ENCODE data around the gene EEF1AKMT1.

DNA sequence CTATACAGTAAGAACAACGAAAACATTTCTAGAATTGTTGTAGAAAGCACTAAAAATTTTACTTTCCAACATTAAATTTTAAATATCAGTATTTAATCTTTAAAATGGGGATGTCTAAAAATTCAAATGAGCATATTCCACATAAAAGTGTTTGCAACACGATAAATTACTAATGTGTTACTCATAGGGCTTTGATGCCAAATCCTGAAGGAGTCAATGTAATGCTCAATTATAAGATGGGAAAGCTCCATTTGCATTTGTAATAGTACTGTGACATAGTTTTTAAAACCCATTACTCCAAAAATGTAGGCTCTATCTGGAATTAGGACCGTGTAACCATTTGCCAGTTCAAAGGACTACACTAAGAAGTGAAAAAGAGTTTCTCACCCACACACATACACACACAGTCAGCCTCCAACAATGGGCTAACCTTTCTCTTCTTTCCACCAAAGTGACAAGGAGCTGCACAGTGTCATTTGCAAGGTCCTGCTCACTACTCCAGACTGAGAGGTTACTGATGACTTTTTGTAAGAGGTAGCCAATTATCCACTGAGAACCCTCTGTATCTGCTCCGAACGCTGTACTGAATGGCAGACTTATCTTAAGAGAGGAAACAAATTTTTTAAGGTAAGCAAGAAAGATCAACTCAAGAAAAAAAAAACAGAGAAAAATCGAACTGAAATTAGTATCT is 26.1 kb upstream of the EEF1AKMT1 start:
- TF ChIP-seq ZFP3 (CRISPR knock-in tag; IDR thresholded peaks at IDR 0.05) (no peak), ISL1 (CRISPR knock-in tag; IDR thresholded peaks at IDR 0.05) (no peak), SNAI2 (CRISPR knock-in tag; IDR thresholded peaks at IDR 0.05) (no peak), RARB (CRISPR knock-in tag; IDR thresholded peaks at IDR 0.05) (no peak), ZNF565 (CRISPR knock-in tag; conservative IDR thresholded peaks at IDR 0.05; ENCODE audit: low read depth) (no peak), ZFP30 (CRISPR knock-in tag; IDR thresholded peaks at IDR 0.05) (no peak), TOX (CRISPR knock-in tag; IDR thresholded peaks at IDR 0.05; ENCODE audit: borderline replicate concordance) (no peak), ZC3H10 (CRISPR knock-in tag; IDR thresholded peaks at IDR 0.05) (no peak)
- TF ChIP-seq, protein P1, sequence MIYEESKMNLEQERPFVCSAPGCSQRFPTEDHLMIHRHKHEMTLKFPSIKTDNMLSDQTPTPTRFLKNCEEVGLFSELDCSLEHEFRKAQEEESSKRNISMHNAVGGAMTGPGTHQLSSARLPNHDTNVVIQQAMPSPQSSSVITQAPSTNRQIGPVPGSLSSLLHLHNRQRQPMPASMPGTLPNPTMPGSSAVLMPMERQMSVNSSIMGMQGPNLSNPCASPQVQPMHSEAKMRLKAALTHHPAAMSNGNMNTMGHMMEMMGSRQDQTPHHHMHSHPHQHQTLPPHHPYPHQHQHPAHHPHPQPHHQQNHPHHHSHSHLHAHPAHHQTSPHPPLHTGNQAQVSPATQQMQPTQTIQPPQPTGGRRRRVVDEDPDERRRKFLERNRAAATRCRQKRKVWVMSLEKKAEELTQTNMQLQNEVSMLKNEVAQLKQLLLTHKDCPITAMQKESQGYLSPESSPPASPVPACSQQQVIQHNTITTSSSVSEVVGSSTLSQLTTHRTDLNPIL (CRISPR knock-in tag; IDR thresholded peaks at IDR 0.05; ENCODE audit: low read depth), result no peak
- TF ChIP-seq, protein P2, sequence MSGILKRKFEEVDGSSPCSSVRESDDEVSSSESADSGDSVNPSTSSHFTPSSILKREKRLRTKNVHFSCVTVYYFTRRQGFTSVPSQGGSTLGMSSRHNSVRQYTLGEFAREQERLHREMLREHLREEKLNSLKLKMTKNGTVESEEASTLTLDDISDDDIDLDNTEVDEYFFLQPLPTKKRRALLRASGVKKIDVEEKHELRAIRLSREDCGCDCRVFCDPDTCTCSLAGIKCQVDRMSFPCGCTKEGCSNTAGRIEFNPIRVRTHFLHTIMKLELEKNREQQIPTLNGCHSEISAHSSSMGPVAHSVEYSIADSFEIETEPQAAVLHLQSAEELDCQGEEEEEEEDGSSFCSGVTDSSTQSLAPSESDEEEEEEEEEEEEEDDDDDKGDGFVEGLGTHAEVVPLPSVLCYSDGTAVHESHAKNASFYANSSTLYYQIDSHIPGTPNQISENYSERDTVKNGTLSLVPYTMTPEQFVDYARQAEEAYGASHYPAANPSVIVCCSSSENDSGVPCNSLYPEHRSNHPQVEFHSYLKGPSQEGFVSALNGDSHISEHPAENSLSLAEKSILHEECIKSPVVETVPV (CRISPR knock-in tag; IDR thresholded peaks at IDR 0.05), result no peak

Data from SK-N-SH treated with all-trans-retinoic acid at 6 μM for 48 hours (cell line).